ENCODE measurements around the gene ADGRL1. TPM values are rescaled to one million over a fixed set of nuclear protein-coding genes. Genes with fewer than 3 reads are reported as not detected.

The ADGRL1 gene
- polyA plus RNA-seq, 3 donors: 1.7 TPM; not detected in 2

DNA sequence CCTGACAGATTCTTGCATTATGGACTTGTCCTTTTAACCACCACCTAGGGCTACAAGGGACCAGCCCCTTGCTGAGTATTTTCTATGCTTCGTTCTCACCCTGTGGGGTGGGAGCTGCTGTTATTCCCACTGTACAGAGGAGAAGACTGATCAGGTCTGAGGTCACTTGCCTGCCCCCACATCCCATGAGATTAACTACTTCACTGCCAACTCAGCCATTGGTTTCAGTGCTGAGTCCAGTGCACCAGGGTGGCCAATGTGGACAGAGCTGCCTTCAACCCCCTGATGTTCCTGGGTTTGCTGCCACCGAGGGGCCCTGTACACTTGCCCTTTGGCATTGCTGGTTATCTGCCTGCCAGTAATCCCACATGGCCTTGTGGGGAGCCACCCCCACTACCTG is 95.3 kb downstream of the ADGRL1 start:
- H3K27me3 ChIP-seq (ENCODE audit: control insufficient read depth in 2 of 2, insufficient read depth in 2 of 2, low read length in 2 of 2): no peaks in the 10 kb centered on the region
- peaks cover 36 to 41% of the 10 kb centered on the region in 2 donors for H3K4me1 ChIP-seq (ENCODE audit: control insufficient read depth in 1 of 2, insufficient read depth in 2 of 2, low read length in 2 of 2)
- no peak for DNase-seq
- no peak overlapping the region for H3K9ac ChIP-seq (ENCODE audit: insufficient read depth, low read length, poor library complexity, severe bottlenecking)
- no peak overlapping the region for H3K4me3 Mint-ChIP-seq
- no peak overlapping the region for H3K4me3 ChIP-seq (replicated peaks in 1 of 3; ENCODE audit: low read depth in 2 of 3, low read length in 3 of 3)
- peaks cover 28 to 36% of the 10 kb centered on the region in 2 donors for H3K36me3 ChIP-seq (replicated peaks in 1 of 2; ENCODE audit: control insufficient read depth in 1 of 2, insufficient read depth in 2 of 2, low read length in 2 of 2)
- H3K4me1 Mint-ChIP-seq: peaks cover 39% of the 10 kb centered on the region
- H3K27ac ChIP-seq (ENCODE audit: low read depth in 1 of 2, low read length in 2 of 2): no peak overlapping the region
- H3K4me2 ChIP-seq (replicated peaks; ENCODE audit: extremely low read depth, low read length, poor library complexity, severe bottlenecking): no peak overlapping the region
- H4K20me1 ChIP-seq (ENCODE audit: insufficient read depth, low read length): peaks cover 95% of the 10 kb centered on the region
- 100% methylated on average over 1 of the region's 2 CpGs for WGBS (ENCODE audit: insufficient coverage)
- H2AFZ ChIP-seq (ENCODE audit: insufficient read depth, low read depth, low read length, poor library complexity, severe bottlenecking): no peak overlapping the region
- peaks cover 70% of the 10 kb centered on the region for H3K79me2 ChIP-seq (ENCODE audit: insufficient read depth, low read length)
- peaks cover 20 to 62% of the 10 kb centered on the region in 2 donors for H3K36me3 Mint-ChIP-seq
- no peaks in the 10 kb centered on the region for H3K9me3 Mint-ChIP-seq
- no peak for TF ChIP-seq CTCF (IDR thresholded peaks at IDR 0.05)
- intact Hi-C loops (cut with micrococcal nuclease): no loop called here
- H3K27me3 Mint-ChIP-seq (ENCODE audit: low read depth in 3 of 3): peaks cover 0 to 2% (median 1%) of the 10 kb centered on the region in 3 donors
- H3K27ac Mint-ChIP-seq: peak overlapping the region in 1 of 7 donors; percentile 37
- H3K9me3 ChIP-seq (replicated peaks in 1 of 2; ENCODE audit: control insufficient read depth in 1 of 2, insufficient read depth in 1 of 2, low read length in 2 of 2): no peaks in the 10 kb centered on the region

DNA sequence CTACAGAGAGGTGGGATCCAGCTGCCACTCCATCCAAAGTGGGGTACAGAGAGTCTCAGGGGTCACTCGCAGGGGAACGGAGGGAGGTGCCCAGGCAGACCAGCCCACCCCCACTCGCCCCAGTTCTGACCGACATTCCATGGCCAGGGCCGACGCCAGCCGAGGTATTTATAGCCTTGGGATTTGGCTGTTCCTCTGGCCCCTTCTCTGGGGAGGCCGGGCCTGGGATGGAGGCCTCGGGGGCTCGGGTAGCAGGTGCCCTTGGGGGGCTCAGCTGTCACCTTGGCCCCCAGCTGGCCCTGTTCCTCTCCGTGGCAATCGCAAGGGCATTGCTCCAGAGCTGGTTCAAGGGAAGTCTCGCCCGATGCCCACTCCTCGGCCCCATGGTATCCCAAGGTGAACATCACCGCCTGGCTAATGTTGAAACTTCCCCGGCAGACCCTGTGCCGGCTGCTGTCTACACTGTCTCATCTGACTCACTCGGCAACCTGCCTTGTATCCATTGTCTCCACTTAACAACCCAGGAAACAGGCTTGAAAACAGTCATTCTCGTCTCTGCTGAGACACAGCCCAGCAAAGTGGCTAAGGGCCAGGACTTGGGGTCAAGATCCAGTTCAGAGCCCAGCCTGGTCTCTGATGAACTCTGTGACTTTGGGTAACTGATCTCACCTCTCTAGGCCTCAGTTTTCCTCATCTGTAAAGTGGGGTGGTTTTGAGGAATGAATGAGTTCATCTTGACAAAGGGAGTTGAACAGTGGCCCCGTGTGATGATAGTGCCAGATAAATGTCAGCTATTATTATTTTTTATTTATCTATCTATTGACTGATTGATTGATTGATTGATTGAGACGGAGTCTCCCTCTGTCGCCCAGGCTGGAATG is 98.1 kb downstream of the ADGRL1 start:
- Histone ChIP-seq H4K20me1 (ENCODE audit: insufficient read depth, low read length) (peaks cover 96% of the 10 kb centered on the region), H3K9me3 (replicated peaks in 1 of 2; ENCODE audit: control insufficient read depth in 1 of 2, insufficient read depth in 1 of 2, low read length in 2 of 2) (no peaks in the 10 kb centered on the region), H3K79me2 (ENCODE audit: insufficient read depth, low read length) (peaks cover 44% of the 10 kb centered on the region), H3K4me1 (ENCODE audit: control insufficient read depth in 1 of 2, insufficient read depth in 2 of 2, low read length in 2 of 2) (peaks cover 7 to 13% of the 10 kb centered on the region in 2 donors), H3K27ac (ENCODE audit: low read depth in 1 of 2, low read length in 2 of 2) (no peak overlapping the region), H3K4me2 (replicated peaks; ENCODE audit: extremely low read depth, low read length, poor library complexity, severe bottlenecking) (no peak overlapping the region), H3K9ac (ENCODE audit: insufficient read depth, low read length, poor library complexity, severe bottlenecking) (no peak overlapping the region), H3K27me3 (ENCODE audit: control insufficient read depth in 2 of 2, insufficient read depth in 2 of 2, low read length in 2 of 2) (no peaks in the 10 kb centered on the region), H2AFZ (ENCODE audit: insufficient read depth, low read depth, low read length, poor library complexity, severe bottlenecking) (no peak overlapping the region), H3K4me3 (replicated peaks in 1 of 3; ENCODE audit: low read depth in 2 of 3, low read length in 3 of 3) (no peak overlapping the region), H3K36me3 (replicated peaks in 1 of 2; ENCODE audit: control insufficient read depth in 1 of 2, insufficient read depth in 2 of 2, low read length in 2 of 2) (peaks cover 47 to 64% of the 10 kb centered on the region in 2 donors)
- Mint-ChIP-seq H3K36me3 (peaks cover 33 to 84% of the 10 kb centered on the region in 2 donors), H3K27ac (peak overlapping the region in 3 of 7 donors; percentile 10 to 78 (median 18)), H3K9me3 (no peaks in the 10 kb centered on the region), H3K27me3 (ENCODE audit: low read depth in 3 of 3) (peaks cover 0 to 2% (median 0%) of the 10 kb centered on the region in 3 donors), H3K4me3 (no peak overlapping the region), H3K4me1 (peaks cover 12% of the 10 kb centered on the region)
- DNase-seq: no peak
- intact Hi-C loops (cut with micrococcal nuclease): no loop called here
- 95% methylated on average over 15 of the region's 23 CpGs for WGBS (ENCODE audit: insufficient coverage)
- no peak for TF ChIP-seq CTCF (IDR thresholded peaks at IDR 0.05)
